NCI-H146 treated with DMSO at 0.1 percent for 48 hours (cell line): ENCODE data around the gene FKBP1B.
"Not testable (repeated sequence)": the region's sequence is repeated elsewhere in the genome, so short reads cannot be mapped to it uniquely, and the experiment has no call there.

Source experiments
- DNase-seq: peaks from one replicate; lab custom pipeline; 2025; ENCODE audit not compliant: unreplicated experiment; lab: John Stamatoyannopoulos, UW

Gene FKBP1B

GRCh38 chr2:24022324-24022974, 27.1 kb upstream of the FKBP1B start:
- DNase-seq = no peak

- DNase-seq = no peak
These were observed 26.5 kb upstream of the FKBP1B start for GRCh38 chr2:24022975-24023575.

- DNase-seq = no peak
These were observed 25.5 kb upstream of the FKBP1B start for GRCh38 chr2:24024018-24024417.

GRCh38 chr2:24024996-24025663, 24.4 kb upstream of the FKBP1B start:
- DNase-seq = no peak

GRCh38 chr2:24026233-24026632, 23.3 kb upstream of the FKBP1B start:
- no peak for DNase-seq

GRCh38 chr2:24038786-24039499, 10.6 kb upstream of the FKBP1B start:
- no peak for DNase-seq

GRCh38 chr2:24040511-24040910, 9.0 kb upstream of the FKBP1B start:
- no peak for DNase-seq

- not testable (repeated sequence) for DNase-seq
These were observed 6.4 kb upstream of the FKBP1B start for GRCh38 chr2:24043133-24043532.

GRCh38 chr2:24045511-24046508, 3.7 kb upstream of the FKBP1B start:
- no peak for DNase-seq

GRCh38 chr2:24046599-24046929, 3.0 kb upstream of the FKBP1B start:
- no peak for DNase-seq

GRCh38 chr2:24046930-24047702, 2.4 kb upstream of the FKBP1B start, which contains the start of gene WDCP:
Gene WDCP (minus strand): TSS chr2:24047391. CDS start chr2:24039494, 7,897 bp downstream.
- peak; percentile 98 for DNase-seq

- no peak for DNase-seq
These were observed 1.9 kb upstream of the FKBP1B start for GRCh38 chr2:24047703-24048033.

GRCh38 chr2:24048769-24049484, 614 bp upstream of the FKBP1B start:
- DNase-seq = peak; percentile 41

- no peak for DNase-seq
These were observed 769 bp downstream of the FKBP1B start for GRCh38 chr2:24050041-24050979.

- DNase-seq = no peak
These were observed 2.3 kb downstream of the FKBP1B start for GRCh38 chr2:24051833-24052232.

- no peak for DNase-seq
These were observed 3.4 kb downstream of the FKBP1B start for GRCh38 chr2:24052951-24053350.

- DNase-seq = no peak
These were observed 4.9 kb downstream of the FKBP1B start for GRCh38 chr2:24054366-24055010.

- no peak for DNase-seq
These were observed 6.2 kb downstream of the FKBP1B start for GRCh38 chr2:24055750-24056149.
